Astrocyte of the cerebellum (primary cell): ENCODE measurements around the gene ANXA2.

Experiments used
- DNase-seq: peaks from one replicate; pipeline ENCODE4 v3.0.0-alpha.2; 2011; ENCODE audit warnings: low read depth
- H3K4me3 ChIP-seq: 2 replicates; pipeline ENCODE4 v1.5.1; 2011; ENCODE audit warnings: mild to moderate bottlenecking, low read depth, low read length, moderate library complexity
- in situ Hi-C: cut with HindIII; loops from 2 replicates; pipeline ENCODE4 v1.10.0; 2017; ENCODE audit warnings: low sequenced_read_pairs
- TF ChIP-seq, protein P1 (sequence below): IDR thresholded peaks from 2 replicates; pipeline ENCODE4 v1.5.1; 2012; ENCODE audit warnings: low read length, low read depth, moderate library complexity, mild to moderate bottlenecking; ENCODE audit errors: missing control alignments

The ANXA2 gene

DNA sequence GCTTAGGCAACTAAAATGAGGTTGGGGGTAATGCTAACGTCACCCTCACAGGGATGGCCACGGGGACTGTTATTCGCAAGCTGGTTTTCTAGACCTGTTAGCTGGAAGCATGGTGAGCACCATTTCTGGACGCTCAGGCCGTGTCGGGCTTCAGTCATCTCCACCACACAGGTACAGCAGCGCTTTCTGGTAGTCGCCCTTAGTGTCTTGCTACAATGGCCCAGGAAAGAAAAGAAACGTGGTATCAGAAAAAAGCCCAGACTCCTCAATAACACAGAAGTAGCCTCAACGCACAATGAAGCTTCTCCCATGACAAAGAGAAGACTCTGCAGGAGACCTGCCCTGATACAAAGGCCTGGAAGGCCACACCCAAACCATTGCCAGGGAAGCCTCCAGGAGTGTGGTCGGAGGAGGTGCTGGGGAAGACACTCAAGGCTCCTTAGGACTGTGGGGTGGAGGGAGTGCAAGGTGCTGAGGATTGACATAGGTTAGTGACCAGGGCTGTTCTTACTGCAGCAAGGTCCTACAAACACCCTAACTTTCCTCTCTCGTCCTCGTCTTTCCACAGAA lies 50.2 kb downstream of the ANXA2 start:
- in situ Hi-C loops = no loop called here
- no peak overlapping the region for H3K4me3 ChIP-seq
- TF ChIP-seq, protein P1, sequence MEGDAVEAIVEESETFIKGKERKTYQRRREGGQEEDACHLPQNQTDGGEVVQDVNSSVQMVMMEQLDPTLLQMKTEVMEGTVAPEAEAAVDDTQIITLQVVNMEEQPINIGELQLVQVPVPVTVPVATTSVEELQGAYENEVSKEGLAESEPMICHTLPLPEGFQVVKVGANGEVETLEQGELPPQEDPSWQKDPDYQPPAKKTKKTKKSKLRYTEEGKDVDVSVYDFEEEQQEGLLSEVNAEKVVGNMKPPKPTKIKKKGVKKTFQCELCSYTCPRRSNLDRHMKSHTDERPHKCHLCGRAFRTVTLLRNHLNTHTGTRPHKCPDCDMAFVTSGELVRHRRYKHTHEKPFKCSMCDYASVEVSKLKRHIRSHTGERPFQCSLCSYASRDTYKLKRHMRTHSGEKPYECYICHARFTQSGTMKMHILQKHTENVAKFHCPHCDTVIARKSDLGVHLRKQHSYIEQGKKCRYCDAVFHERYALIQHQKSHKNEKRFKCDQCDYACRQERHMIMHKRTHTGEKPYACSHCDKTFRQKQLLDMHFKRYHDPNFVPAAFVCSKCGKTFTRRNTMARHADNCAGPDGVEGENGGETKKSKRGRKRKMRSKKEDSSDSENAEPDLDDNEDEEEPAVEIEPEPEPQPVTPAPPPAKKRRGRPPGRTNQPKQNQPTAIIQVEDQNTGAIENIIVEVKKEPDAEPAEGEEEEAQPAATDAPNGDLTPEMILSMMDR = no peak
- no peak for DNase-seq

DNA sequence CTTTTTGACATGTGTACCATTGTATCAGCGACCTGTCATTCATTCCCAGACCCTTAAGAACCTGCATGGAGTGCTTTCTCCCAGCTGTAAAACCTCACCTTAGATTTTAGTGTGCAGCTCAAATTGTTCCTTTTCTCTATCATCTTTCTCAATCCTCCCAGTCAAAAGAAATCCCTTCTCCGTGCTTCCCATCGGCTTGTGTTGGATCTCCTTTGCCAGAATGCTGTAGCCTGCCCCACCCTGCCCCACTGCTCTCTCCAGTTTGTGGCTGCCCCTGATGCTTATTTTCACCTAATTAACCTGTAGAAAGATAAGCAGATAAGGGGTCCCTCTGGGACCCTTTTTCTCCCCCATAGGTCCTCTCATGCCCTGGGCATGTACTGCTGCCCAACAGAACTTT lies 51.1 kb downstream of the ANXA2 start:
- DNase-seq = no peak
- in situ Hi-C loops = no loop called here
- TF ChIP-seq, protein P1 = no peak
- H3K4me3 ChIP-seq = no peak overlapping the region

DNA sequence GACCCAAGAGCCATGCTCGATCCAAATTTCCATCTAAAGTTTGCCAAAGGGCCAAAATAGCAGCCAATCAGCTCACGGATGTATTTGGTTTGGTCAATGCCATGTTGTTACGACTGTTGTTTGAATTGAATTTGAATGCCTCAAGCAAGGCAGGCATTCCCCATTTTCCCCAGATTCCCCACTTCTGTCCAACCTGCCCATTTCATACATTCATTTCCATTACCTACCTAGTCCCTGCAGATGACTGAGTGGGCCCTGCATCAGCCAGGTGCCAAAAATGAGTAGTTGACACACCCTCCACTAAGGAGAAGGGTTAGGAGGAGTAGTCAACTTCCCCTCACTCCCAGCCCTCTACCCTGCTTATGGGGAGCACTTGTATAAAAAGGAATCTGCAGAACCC lies 51.7 kb downstream of the ANXA2 start:
- in situ Hi-C loops = no loop called here
- no peak overlapping the region for H3K4me3 ChIP-seq
- TF ChIP-seq, protein P1 = no peak
- no peak for DNase-seq

DNA sequence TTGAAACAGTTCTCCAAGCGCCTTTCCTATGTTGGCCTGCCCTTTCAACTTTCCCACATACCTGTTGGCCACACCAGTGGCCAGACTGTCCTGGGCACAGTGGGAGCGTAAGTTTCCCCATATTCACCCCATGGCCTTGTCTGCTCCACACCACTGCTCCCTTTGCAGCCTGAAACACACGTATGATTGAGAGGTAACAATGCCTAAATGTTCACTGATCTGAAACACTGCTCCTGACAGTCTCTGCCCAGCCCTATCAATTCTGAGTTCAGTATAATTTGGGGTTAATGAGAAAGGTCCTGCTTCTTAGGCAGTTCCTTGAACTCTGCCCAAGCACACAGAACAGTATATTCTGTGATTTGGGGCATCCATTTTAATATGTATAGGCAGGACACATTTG lies 52.2 kb downstream of the ANXA2 start:
- TF ChIP-seq, protein P1 = no peak
- in situ Hi-C loops = no loop called here
- H3K4me3 ChIP-seq = no peak overlapping the region
- no peak for DNase-seq

DNA sequence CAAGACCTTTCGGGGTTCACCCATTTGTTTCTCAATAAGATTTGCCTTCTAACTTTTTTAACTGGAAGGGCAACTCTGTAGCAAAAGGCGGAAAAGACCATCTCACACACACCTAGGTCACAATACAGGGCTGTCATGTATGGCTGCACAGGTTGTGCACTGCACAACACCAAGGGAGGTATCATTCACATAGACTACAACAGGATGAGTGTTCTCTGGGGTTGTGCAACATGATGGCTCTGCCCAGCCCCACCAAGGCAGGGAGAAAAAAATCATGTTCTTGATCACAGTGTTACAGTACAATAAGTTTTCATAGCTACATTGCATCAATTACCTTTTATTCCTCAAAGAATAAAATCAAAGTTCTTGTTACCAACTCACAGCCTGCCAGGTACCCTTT lies 52.8 kb downstream of the ANXA2 start:
- in situ Hi-C loops = no loop called here
- H3K4me3 ChIP-seq = no peak overlapping the region
- DNase-seq = no peak
- TF ChIP-seq, protein P1 = no peak

DNA sequence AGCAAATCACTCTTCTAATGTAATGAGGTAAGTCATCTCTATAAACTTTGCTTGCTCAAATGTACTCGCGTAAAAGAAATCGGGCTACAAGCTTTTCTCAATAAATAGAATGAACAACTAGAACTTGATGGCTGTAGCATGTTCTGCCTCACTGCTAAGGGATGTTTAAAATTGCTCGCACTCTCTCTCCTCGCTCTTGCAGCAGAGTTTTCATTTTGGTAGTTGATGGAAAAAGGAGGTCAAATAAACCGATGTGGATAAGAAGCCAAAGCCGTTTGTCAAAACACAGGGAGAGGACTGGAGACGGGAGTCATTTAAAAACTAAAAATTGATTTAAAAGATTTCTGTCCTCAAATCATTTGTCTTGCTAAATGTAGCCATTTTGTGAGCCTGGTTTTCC lies 53.3 kb downstream of the ANXA2 start:
- TF ChIP-seq, protein P1 = no peak
- no peak for DNase-seq
- in situ Hi-C loops = no loop called here
- H3K4me3 ChIP-seq = no peak overlapping the region
